Activated T-cell treated with anti-CD3 and anti-CD28 coated beads for 1 hour (primary cell): Measurements from ENCODE around the gene TRIM24.
"Not testable (repeated sequence)": the region's sequence is repeated elsewhere in the genome, so short reads cannot be mapped to it uniquely, and the experiment has no call there.

Source experiments
- DNase-seq: peaks from one replicate; pipeline ENCODE4 v3.0.0-alpha.2; 2020; ENCODE audit warnings: low read depth

TRIM24 gene

DNA sequence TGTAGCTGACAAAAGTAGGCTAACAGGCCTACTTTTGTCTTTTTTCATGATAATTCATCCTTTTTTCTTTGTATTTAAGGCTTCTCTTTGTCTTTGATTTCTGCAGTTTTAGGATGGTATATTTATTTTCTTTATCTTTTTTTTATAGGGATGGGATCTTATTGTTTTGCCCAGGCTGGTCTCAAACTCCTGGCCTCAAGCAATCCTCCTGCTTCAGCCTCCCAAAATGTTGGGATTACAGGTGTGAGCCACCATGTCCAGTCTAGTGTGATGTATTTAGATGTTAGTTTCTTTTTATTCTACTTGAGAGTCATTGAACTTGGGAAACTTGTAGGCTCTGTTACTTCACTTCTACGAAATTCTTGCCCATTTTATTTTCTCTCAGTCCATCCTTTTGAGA, 35.4 kb downstream of the TRIM24 start:
- no peak for DNase-seq

DNA sequence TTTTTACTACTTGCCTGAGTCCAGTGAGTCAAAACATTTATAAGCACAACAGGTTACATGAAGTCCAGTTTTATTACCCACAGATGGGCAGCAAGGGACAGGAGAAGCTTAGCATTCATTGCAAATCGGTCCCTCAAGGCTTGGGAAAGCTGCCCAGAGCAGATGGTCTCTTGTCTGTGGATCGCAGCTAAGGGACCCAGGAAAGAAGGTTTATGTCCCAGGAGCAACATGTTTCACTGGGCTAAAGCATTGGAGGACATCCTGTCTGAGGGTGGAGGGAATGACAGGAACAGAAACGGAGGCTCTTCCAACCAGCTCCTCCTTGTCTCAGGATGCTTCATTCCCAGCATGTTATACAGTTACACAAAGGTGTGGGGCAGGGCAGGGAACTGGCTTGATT, 39.3 kb downstream of the TRIM24 start:
- DNase-seq, result no peak

DNA sequence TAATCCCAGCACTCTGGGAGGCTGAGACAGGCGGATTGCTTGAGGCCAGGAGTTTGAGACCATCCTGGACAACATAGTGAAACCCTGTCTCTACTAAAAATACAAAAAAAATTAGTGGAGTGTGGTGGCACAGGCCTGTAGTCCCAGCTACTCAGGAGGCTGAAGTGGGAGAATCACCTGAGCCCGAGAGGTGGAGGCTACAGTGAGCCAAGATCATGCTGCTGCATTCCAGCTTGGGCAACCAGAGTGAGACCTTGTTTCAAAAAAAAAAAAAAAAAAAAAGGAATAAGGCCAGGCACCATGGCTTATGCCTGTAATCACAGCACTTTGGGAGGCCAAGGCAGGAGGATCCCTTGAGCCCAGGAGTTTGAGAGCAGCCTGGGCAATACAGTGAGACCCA, 40.2 kb downstream of the TRIM24 start:
- DNase-seq, result not testable (repeated sequence)

DNA sequence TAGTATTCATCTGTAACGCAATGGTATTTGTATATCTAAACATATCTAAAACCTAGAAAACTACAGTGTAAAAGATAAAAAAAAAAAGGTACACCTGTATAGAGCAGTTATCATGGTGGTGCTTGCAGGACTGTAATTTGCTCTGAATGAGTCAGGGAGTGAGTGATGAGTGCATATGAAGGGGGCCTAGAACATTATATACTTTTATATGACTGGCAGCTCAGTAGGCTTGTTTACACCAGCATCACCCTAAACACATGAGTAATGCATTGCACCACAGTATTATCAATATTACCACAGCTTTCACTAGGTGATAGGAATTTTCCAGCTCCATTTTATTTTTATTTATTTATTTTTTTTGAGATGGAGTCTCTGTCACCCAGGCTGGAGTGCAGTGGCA, 40.8 kb downstream of the TRIM24 start:
- DNase-seq, result no peak

DNA sequence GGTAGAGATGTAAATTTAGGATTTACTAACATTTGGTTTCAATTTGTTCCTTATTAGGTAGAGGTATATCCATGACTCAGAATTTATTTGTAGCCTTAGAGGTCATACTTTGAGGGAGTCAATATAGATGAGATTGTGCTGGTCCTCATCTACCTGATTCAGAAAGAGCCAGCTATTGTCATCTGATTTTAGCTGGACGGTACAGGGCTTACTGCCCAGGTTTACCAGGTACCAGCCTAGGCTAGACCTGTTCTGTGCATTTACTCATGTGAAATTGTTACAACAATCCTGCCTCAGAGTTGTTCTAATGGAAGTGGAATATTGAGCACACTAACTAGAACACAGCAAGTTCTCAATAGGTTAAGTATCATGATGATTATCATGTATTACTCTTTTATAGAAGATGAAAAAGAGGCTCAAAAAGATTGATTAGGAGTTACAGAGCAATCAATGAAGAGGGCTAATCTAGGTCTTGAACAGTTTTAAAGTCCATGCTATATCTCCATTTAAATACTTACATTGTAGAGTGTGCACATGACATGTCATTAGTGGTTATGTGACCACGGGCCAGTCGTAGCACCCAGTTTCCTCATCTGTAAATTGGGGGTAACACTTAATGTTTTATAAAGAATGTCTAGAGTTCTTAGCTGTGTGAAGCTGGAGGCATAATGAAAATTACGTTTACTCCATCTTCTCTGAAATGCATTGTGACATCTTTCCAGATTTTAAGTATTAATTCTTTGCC, 42.1 kb downstream of the TRIM24 start:
- no peak for DNase-seq

DNA sequence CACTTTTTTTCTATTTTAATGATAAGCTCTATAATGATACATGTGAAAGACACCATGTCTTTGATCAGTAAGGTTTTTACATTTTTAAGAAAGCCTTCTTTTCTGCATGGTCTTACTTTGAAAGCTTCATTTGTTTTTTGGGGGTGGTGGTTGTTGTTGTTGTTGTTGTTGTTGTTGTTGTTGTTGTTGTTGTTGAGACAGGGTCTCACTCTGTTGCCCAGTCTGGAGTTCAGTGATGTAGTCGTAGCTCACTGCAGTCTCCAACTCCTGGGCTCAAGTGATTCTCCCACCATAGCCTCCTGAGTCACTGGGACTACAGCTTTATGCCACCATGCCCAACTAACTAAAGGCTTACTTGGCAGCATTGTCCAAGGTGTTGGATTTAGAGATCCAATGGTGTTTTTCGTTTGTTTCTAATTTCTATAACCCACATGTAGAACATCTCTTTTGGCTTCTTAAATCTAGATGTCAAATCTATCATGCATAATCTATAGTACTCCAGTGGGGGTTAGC, 45.4 kb downstream of the TRIM24 start:
- no peak for DNase-seq

DNA sequence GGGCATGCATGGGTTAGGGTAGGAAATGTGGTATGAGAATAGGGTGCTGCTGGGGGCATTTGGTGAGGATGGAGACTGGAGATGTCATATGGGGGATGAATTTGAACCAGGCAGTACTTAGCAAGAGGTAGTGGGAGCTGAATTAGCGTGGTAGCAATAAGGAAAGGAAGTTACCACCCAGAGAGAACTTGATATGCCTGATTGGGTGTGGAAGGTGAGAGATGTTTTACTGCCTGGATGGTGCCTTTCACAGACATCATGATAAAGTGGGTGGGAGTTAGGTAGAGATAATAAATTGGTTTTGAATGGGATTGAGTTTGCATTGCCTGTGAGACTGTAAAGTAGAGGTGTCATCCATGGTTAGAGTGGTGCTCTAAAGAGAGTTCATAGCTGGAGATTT, 46.7 kb downstream of the TRIM24 start:
- DNase-seq, result no peak

DNA sequence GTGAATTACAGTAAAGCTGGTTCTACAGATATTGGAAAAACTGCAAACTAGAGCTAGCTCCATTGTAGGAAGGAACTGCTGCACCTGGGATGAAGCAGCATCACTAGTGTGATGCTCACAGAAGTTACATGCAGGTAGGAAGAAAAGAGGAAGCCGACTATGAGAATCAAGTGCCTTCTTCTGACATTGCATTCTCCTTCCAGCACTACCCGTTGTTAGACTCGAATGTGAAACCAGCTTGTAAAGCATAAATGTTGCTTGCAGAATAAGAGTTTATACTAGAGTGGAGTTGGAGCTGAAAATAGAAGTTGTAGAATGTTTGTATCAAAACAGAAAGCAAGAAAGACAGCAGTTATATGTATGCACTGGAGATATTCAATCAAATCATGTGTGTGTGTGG, 49.9 kb downstream of the TRIM24 start:
- DNase-seq, result no peak

DNA sequence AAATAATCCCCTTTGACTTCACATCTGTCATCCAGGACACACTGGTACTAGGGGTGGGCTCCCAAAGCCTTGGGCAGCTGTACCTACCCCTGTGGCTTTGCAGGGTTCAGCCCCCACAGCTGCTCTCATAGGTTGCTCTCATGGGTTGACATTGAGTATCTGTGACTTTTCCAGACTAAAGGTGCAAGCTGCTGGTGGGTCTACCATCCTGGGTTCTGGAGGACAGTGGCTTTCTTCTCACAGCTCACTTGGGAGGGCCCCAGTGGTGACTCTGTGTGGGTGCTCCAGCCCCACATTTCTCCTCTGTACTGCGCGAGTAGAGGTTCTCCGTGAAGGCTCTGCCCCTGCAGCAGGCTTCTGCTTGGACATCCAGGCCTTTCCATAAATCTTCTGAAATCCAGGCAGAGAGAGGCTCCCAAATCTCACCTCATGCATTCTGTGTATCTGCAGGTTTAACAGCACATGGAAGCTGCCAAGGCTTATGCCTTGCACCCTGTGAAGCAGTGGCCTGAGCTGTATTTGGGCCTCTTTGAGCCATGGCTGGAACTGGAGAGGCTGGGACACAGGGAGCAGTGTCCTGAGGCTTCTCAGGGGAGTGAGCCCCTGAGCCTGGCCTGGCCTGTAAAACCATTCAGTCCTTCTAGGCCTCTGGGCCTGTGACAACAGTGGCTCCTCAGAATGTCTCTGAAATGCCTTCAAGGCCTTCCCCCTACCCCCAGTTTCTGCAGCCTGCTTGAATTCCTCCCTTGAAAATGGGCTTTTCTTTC, 52.2 kb downstream of the TRIM24 start:
- DNase-seq, result no peak

DNA sequence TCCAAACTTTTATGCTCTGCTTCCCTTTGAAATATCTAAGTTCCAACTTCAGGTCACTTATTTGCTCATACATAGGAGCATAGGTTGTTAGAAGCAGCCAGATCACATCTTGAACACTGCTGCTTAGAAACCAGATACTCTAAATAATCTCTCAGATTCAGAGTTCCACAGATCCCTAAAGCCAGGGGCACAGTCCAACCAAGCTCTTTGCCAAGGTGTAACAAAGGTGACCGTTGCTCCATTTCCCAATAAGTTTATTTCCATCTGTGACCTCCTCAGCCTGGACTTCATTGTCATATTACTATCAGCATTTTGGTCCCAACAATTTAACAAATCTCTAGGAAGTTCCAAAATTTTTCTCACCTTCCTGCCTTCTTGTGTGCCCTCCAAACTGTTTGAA, 52.8 kb downstream of the TRIM24 start:
- no peak for DNase-seq

DNA sequence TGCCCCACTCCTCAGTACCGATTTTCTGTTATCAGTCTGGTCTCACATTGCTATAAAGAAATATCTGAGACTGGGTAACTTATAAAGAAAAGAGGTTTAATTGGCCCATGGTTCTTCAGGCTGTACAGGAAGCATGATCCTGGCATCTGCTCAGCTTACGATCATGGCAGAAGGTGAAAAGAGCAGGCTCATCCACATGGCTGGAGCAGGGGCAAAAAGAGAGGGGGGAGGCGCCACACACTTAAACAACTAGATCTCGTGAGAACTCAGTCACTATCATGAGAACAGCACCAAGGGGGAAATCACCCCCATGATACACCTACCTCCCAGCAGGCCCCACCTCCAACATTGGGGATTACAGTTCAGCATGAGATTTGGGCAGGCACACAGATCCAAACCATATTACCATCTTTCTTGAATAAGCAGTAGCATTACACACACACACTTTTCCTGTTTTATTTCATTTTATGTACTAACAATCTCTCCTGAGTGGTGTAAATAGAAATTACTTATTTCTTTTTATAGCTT, 53.3 kb downstream of the TRIM24 start:
- DNase-seq, result no peak

DNA sequence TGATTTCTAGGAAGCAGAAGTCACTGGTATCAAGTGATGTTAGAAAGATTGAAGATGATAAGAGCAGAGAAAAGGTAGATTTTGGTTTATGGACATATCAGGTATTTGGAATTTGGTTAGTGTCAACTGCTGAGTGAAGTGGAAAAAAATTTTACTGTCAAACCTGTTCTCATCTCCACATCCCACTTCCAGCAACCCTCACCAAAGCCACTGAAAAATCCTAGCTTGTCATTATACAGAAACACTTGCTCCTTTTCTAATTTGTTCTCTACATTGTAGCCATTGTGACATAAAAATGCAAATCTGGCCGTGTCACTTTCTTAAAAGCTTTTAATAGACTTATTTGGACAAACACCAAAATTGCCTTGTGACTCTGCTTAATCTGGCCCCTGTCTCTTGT, 54.0 kb downstream of the TRIM24 start:
- DNase-seq, result no peak

DNA sequence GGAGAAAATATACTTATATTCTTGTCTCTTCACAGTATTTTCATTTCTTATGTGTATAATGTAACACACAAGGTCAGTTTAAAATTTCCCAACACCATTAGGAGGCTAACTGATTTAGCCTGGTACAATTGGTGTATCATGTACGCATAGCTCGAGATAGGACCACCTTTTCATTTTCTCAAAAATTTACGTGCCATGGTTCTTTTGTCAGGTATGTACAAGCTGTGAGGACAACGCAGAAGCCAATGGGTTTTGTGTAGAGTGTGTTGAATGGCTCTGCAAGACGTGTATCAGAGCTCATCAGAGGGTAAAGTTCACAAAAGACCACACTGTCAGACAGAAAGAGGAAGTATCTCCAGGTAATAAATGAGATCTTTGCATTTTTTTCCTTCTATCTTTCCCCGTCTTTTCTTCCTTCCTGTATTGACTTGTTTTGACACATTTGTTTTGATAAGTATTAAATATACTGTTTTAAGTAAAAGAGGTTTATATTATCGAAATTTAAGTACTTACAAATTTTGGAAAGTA, 55.0 kb downstream of the TRIM24 start:
- no peak for DNase-seq

DNA sequence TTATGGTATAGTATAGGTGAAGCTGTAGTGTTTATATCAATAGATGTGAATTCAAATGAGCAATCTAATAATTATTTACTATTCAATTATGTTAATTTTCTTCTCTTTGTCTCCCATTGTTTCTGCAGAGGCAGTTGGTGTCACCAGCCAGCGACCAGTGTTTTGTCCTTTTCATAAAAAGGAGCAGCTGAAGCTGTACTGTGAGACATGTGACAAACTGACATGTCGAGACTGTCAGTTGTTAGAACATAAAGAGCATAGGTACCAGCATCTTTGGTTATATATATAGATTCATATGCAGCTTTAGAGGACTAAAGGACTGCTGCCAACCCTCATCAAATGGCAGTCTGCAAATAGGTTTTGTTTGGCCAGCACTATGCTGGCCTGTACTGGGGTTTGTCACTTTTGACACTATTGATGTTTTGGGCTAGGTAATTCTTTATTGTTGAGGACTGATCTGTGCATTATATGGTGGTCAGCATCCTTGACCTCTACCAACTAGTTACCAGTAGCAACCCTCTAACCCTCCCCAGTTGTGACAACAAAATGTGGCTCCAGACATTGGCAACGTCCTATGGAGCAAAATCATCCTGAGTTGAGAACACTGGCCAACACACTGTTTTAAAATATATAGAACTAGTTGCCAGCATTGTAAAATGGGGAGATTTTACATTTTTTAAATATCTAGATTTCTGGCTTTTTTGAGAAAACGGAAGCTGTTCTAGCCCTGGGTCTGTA, 59.2 kb downstream of the TRIM24 start:
- no peak for DNase-seq

DNA sequence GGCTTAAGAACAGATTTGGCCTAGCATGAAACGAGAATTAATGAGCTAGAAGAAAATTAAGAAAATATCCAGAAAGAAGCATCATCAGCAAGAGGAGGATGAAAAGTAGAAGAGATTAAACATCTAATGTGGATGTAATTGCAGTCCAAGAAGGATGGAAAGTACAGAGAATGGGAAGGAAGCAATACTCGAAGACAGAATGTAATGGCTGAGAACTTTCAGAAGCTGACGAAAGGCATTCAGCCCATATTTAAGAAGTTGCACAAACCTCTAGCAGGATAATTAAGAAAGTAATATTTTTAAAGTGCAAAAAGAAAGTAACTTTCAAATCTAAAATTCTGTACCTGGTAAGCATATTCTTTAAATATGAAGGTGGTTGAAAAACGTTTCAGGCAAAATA, 60.7 kb downstream of the TRIM24 start:
- DNase-seq, result no peak

DNA sequence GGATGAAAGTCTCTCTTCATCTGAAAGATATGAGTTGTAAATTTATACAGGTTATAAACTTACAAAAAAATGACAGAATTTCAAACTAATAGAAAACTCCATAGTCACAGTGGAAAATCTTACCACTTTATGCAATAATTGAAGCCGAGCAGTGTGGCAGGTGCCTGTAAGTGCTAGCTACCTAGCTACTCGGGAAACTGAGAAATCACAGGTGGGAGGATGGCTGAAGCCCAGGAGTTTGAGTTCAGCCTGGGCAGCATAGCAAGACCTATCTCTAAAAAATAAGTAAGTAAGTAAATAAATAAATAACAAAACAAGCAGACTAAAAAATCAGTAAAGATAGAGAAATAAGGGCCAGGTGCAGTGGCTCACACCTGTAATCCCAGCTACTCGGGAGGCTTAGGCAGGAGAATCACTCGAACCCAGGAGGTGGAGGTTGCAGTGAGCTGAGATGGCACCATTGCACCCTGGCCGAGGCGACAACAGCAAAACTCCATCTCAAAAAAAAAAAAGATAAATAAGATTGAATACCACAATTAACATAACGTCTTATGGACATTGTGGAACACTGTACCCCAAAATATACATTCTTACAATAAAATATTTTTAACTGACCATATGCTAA, 61.9 kb downstream of the TRIM24 start:
- no peak for DNase-seq

DNA sequence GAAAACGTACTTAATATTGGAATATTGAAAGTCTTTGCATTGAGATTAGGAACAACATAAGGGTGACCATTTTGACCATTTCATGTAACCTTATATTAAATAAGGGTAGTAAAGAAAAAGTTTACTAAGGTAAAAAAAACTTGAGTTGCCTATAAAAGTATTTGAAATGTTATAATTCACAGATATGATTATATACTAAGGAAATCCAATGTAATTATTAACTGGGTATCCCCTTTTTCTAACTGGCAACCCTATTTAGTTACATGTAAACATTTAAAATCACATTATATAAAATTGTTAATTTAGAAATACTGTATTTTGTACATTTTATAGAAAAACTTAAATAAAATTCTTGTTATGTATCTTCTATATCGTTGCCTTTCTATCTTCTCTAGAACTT, 64.2 kb downstream of the TRIM24 start:
- DNase-seq, result no peak

DNA sequence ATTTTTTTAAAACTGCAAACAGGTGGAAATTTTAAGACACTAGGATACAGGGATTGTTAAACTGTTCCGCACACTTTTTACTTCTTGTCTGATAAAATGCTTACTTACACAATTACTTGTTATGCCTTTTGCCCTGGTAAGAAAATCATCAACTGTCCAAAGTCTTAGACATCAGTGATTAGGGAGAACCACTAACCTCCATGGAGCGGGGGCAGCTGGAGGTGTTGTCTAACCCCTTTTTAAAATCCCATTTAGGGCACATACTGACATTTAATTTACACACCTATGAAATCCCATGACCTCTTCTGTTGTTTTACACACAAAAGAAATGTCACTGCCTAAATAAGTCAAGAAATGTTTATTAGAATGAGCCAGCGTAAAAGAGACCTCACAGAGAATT, 65.7 kb downstream of the TRIM24 start:
- no peak for DNase-seq

DNA sequence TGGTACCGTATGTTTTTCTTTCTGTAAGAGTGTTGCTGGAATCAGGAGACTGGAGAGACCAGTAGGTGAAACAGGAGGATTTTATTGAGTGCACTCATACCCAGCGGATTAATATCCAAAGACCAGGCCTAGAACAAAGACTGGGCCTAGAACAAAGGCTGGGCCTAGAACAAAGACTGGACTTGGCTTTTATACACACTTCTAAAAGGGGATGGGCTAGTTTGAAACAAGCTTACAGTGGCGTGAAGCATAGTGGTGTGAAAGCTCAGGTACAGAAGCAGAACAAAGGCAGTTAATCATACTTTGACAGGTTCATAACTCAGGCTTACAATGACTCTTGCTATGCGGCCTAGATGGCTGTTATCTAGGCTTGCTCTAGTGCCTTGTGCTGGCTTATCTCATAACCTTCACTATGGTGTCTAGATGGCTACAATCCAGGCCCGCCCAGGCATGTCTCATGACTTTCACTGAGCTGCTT, 67.7 kb downstream of the TRIM24 start:
- no peak for DNase-seq

DNA sequence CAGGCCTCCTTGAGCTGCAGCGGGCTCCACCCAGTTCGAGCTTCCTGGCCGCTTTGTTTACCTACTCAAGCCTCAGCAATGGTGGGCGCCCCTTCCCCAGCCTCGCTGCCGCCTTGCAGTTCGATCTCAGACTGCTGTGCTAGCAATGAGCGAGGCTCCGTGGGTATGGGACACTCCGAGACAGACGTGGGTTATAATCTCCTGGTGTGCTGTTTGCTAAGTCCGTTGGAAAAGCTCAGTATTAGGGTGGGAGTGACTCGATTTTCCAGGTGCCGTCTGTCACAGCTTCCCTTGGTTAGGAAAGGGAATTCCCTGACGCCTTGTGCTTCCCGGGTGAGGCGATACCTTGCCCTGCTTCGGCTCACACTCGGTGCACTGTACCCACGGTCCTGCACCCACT, 76.8 kb downstream of the TRIM24 start:
- not testable (repeated sequence) for DNase-seq

DNA sequence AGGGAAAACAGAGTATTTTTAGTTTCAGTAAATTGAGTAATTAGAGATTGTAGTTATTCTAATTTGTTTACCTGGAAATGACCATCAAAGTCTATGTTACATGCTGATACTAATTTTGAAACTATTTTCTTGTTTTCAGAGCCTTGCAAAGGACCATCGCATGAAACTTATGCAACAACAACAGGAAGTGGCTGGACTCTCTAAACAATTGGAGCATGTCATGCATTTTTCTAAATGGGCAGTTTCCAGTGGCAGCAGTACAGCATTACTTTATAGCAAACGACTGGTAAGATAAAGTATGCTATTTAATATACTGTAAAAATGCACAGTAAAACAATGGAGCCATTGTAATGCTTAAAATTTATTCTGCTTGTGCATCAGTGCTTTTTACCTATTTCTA, 78.5 kb downstream of the TRIM24 start:
- no peak for DNase-seq
